ENCODE results near the gene GRK2.
A peak's percentile ranks its signal among the peaks of the same experiment; 100 is the strongest.
"Not testable (repeated sequence)": the region's sequence is repeated elsewhere in the genome, so short reads cannot be mapped to it uniquely, and the experiment has no call there.

GRK2 gene

DNA sequence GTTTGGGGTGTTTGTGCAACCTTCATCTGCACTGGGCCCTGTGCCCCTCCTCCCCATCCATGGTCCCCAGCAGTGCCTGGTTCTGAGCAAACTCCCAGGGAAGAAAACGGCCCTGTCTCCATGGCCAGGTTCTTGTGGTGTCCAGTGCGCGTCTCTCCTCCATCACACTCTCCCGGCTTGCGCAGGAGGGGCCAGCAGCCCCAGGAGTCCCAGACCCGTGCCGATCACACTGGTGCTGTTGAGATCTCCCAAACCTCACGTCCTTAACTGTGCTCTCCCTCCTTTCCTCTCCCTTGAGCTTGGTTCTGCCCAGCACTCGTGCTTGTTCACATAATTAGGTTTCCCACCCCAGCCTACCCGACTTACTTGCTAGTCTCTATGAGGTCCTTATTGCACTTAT is 10.9 kb upstream of the GRK2 start:
- no peak for DNase-seq

- DNase-seq: no peak
These were observed 10.4 kb upstream of the GRK2 start for GRCh38 chr11:67255864-67256263.

DNA sequence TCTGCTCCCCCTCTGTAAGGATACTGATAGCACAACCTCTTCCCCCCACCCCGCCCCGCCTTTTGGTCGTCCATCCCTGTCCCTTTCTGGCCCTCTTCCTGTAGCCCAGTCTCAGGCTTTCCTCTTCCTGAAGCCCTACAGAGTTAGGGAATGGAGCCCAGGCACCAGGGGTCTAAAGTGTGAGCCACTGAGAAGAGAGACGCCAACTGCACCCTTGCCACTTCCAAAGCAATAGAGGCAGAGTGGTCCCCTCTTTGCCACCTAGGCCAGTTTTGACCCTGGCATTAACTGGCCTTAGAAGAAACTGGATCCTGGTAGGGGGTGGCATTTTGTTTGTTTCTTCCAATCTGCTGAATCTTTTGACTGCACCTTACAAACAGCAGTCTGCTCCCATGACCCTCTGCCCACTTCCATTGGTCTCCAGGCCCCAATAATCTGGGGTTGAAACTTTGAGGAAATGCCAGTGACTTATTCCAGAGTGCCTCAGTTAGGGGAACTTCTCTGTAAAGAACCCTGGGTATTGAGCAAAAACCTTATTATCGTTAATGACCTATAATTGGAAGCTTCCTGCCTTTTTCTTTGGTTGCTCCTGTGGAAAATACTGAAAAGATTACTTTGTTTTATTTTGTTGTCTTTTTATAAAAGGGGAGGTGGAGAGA is 9.7 kb upstream of the GRK2 start:
- DNase-seq: no peak

GRCh38 chr11:67260406-67260805 is 5.9 kb upstream of the GRK2 start:
- no peak for DNase-seq

- not testable (repeated sequence) for DNase-seq
These were observed 5.2 kb upstream of the GRK2 start for GRCh38 chr11:67260885-67261639.

DNA sequence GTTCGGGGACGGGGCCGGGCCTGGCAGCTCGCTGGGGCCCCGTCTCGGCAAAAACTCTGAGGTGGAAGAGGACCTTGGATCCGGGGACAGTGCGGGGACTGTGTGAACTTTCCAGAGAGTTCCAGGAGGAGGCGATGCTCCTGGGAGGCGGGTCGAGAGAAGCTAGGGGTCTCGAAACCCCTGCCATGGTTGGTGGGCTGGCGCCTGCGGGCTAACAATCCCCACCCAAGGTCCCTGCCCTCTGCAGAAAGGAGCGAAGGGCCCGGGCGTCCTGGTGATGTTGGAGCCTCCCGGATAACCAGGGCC is 4.7 kb upstream of the GRK2 start:
- DNase-seq: no peak

- no peak for DNase-seq
These were observed 4.2 kb upstream of the GRK2 start for GRCh38 chr11:67261946-67262681.

DNA sequence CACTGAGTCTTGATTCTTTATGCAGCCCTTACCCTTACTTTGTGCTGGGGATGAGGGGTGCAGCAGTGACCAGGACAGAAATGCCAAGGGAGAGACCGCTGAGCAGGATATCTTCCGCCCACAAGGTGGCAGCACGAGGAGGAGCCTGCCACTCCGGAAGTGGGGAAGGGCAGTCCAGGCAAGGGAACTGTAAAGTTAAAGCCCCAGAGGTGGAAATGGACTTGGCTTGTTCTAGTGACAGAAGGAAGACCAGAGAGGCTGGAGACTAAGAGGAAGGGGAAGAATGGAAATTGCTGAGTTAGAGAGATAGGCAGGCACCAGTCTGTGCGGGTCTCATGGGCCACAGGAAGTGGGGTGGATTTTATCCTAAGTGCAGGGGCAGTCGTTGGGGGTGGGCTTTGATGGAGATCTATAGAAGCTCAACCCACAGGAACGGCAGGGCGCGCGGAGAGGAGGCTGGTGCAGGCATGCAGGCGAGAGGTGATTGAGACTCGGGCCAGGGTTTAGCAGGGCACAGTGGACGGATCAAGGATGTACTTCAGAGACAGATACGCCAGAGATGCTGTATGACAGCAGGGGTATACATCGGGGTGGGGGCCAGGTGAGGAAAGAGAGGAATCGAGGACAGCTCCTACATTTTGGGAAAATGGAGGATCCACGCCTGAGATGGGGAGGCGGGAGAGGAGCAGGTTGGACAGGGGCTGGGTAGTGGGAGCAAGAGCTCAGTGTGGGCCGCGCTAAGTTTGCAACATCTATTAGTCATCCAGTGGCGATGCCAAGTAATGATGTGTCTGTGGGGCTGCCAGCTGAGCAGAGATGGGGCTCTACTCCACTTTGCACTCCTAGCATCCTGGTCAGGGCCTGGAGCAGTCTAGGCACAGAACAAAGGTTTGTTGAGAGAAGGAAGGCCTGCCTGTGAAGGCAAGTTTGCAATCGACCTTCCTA is 3.3 kb upstream of the GRK2 start:
- peak; percentile 94 for DNase-seq

DNA sequence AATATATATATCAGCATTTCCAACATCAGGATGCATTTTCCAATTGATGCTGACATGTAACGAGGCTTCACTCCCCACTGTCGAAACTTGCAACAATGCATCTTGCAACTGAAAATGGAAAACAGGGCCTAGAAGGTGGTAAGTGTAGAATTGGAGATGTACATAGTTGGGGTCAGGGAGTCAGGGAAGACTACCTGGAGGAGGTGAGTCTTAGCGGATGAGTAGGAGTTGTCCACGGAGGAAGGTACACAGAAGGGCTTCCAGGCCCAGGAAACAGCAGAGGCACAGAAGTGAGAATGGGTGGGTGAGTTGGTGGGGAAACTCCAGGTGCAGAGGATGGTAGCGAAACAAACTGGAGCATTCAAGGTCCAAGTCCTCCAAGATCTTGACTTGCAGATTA is 2.0 kb upstream of the GRK2 start:
- DNase-seq: no peak

GRCh38 chr11:67264877-67265632 is 1.2 kb upstream of the GRK2 start:
- DNase-seq: no peak

- DNase-seq: peak; percentile 82
These were observed 432 bp upstream of the GRK2 start for GRCh38 chr11:67265633-67266448.

DNA sequence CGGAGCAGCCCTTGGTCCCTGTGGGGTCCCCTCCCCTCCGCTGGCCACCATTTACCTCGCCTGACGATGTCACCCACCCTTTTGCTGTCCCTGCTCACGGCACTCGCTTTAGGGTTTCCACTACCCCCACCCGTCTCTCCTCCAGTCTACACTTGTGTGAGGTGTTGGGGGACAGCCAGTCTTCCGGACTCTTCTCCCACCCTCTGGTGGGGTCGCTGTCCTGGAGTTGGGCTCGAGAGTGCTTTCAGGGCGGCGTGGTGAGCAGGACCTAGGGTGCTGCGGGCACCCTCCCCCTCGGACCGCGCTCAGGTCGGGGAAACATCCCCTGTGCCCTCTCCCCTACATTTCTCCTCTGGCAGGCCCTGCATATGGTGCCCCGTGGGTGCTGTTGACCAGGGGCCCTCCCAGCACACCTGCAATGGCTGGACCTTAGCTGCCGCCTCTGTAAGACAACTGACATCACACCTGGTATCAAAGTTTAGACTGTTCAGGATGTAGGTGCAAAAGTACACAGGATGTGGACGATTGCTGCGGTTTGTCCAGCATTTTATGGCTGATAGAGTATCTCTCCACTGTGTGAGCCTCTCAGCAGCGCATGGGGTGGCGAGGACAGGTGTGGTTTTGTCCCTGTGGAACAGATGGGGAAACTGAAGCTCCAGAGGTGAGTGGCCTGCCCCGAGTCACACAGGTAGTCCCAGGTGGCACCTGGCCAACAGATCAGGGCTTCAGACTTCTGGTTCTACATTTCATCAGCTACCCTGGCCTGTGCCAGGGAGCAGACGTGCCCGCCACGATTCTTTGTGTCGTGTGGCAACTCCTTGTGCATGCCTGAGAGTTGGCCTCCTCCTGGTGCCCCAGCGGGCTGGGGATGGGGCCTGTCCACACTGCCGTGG is 1.2 kb downstream of the GRK2 start:
- peak; percentile 11 for DNase-seq

GRCh38 chr11:67268081-67268961 is 2.0 kb downstream of the GRK2 start:
- peak; percentile 59 for DNase-seq

DNA sequence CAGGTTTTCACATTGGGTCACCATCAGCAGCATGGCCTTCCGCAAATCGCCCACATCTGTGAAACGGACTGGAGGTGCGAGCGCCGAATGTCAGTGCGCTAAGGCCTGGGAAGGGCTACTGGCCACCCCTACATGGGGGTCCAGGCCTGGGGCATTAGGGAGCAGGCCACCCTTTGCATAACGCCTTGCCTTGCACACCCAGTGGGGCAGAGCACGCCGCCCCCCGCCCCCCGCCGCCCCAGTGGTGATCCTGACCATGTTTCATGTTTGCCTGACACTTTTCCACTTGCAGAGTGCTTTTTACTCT is 2.6 kb downstream of the GRK2 start:
- DNase-seq: no peak

- no peak for DNase-seq
These were observed 3.4 kb downstream of the GRK2 start for GRCh38 chr11:67269401-67270255.

- DNase-seq: no peak
These were observed 4.3 kb downstream of the GRK2 start for GRCh38 chr11:67270256-67271204.

- DNase-seq: no peak
These were observed 4.9 kb downstream of the GRK2 start for GRCh38 chr11:67271205-67271540.

All from OCI-M1 (cell line).